ENCODE data around the gene AKT1.

Gene AKT1

GRCh38 chr14:104788873-104789663 lies 6.5 kb downstream of the AKT1 start:
- TF ChIP-seq CTCF (IDR thresholded peaks at IDR 0.05; ENCODE audit: insufficient read depth, low read length, missing control alignments): no peak
- CTCF ChIA-PET: interaction anchor here (1.7 to 7.9 kb wide), 4 partner anchors 19 to 37 kb away, joined by 4 to 52 read pairs (median 6); no protein-coding TSS in a partner anchor
- no peak for DNase-seq (ENCODE audit: low read depth, low spot score)
- no peak overlapping the region for H3K4me3 ChIP-seq (ENCODE audit: low read depth, low read length)
- POLR2A ChIA-PET: no interaction called here

- ChIA-PET CTCF (interaction anchor here (1.7 kb wide), 3 partner anchors 20 to 38 kb away, joined by 4 to 8 read pairs (median 5); no protein-coding TSS in a partner anchor), POLR2A (no interaction called here)
- DNase-seq (ENCODE audit: low read depth, low spot score): no peak
- H3K4me3 ChIP-seq (ENCODE audit: low read depth, low read length): no peak overlapping the region
- TF ChIP-seq CTCF (IDR thresholded peaks at IDR 0.05; ENCODE audit: insufficient read depth, low read length, missing control alignments): no peak
These were observed 7.3 kb downstream of the AKT1 start for GRCh38 chr14:104788161-104788818.

GRCh38 chr14:104787736-104788135 lies 7.8 kb downstream of the AKT1 start:
- DNase-seq (ENCODE audit: low read depth, low spot score): no peak
- H3K4me3 ChIP-seq (ENCODE audit: low read depth, low read length): no peak overlapping the region
- TF ChIP-seq CTCF (IDR thresholded peaks at IDR 0.05; ENCODE audit: insufficient read depth, low read length, missing control alignments): no peak
- ChIA-PET CTCF (interaction anchor here (1.7 kb wide), 1 partner anchor 19 kb away, joined by 4 read pairs; no protein-coding TSS in a partner anchor), POLR2A (no interaction called here)

- H3K4me3 ChIP-seq (ENCODE audit: low read depth, low read length): no peak overlapping the region
- ChIA-PET POLR2A (no interaction called here), CTCF (interaction anchor here (0.8 to 1.7 kb wide), 2 partner anchors 18 to 39 kb away, joined by 3 to 4 read pairs; no protein-coding TSS in a partner anchor)
- DNase-seq (ENCODE audit: low read depth, low spot score): no peak
- no peak for TF ChIP-seq CTCF (IDR thresholded peaks at IDR 0.05; ENCODE audit: insufficient read depth, low read length, missing control alignments)
These were observed 8.5 kb downstream of the AKT1 start for GRCh38 chr14:104786726-104787675.

GRCh38 chr14:104786091-104786586 lies 9.4 kb downstream of the AKT1 start:
- no peak overlapping the region for H3K4me3 ChIP-seq (ENCODE audit: low read depth, low read length)
- DNase-seq (ENCODE audit: low read depth, low spot score): no peak
- no peak for TF ChIP-seq CTCF (IDR thresholded peaks at IDR 0.05; ENCODE audit: insufficient read depth, low read length, missing control alignments)
- ChIA-PET POLR2A (no interaction called here), CTCF (interaction anchor here (0.8 kb wide), 1 partner anchor 40 kb away, joined by 3 read pairs; no protein-coding TSS in a partner anchor)

All from AG04449 (cell line).